Measurements from ENCODE around the gene ACTN4.
"Not testable (repeated sequence)": the region's sequence is repeated elsewhere in the genome, so short reads cannot be mapped to it uniquely, and the experiment has no call there.

ACTN4 gene

GRCh38 chr19:38741670-38742069, 94.2 kb downstream of the ACTN4 start:
- DNase-seq = no peak

GRCh38 chr19:38742296-38742695, 94.8 kb downstream of the ACTN4 start:
- no peak for DNase-seq

GRCh38 chr19:38742906-38743305, 95.5 kb downstream of the ACTN4 start:
- DNase-seq = no peak

- no peak for DNase-seq
Observed at GRCh38 chr19:38743394-38744297, 96.2 kb downstream of the ACTN4 start.

GRCh38 chr19:38744298-38744681, 96.8 kb downstream of the ACTN4 start, which contains the start of gene CAPN12:
CAPN12 (minus strand) TSS chr19:38744474; CDS start chr19:38744165, 309 bp downstream.
- DNase-seq = no peak

- no peak for DNase-seq
Observed at GRCh38 chr19:38744874-38745273, 97.4 kb downstream of the ACTN4 start.

- no peak for DNase-seq
Observed at GRCh38 chr19:38745316-38745715, 97.9 kb downstream of the ACTN4 start.

GRCh38 chr19:38753783-38754182, 106.3 kb downstream of the ACTN4 start:
- DNase-seq = not testable (repeated sequence)

- DNase-seq = not testable (repeated sequence)
Observed at GRCh38 chr19:38754196-38754595, 106.7 kb downstream of the ACTN4 start.

- DNase-seq = no peak
Observed at GRCh38 chr19:38759590-38760003, 112.1 kb downstream of the ACTN4 start.

GRCh38 chr19:38760805-38761517, 113.5 kb downstream of the ACTN4 start:
- not testable (repeated sequence) for DNase-seq

GRCh38 chr19:38761884-38762389, 114.5 kb downstream of the ACTN4 start:
- DNase-seq = not testable (repeated sequence)

- no peak for DNase-seq
Observed at GRCh38 chr19:38763795-38764220, 116.4 kb downstream of the ACTN4 start.

- no peak for DNase-seq
Observed at GRCh38 chr19:38765214-38765613, 117.8 kb downstream of the ACTN4 start.

GRCh38 chr19:38766276-38767047, 119.0 kb downstream of the ACTN4 start:
- no peak for DNase-seq

GRCh38 chr19:38769635-38770211, 122.3 kb downstream of the ACTN4 start:
- DNase-seq = no peak

- DNase-seq = not testable (repeated sequence)
Observed at GRCh38 chr19:38770228-38770948, 122.9 kb downstream of the ACTN4 start.

GRCh38 chr19:38770949-38771275, 123.5 kb downstream of the ACTN4 start:
- DNase-seq = not testable (repeated sequence)

GRCh38 chr19:38771569-38771968, 124.1 kb downstream of the ACTN4 start:
- DNase-seq = not testable (repeated sequence)

GRCh38 chr19:38773469-38774177, 126.2 kb downstream of the ACTN4 start, which contains the start of gene LGALS7:
LGALS7 (minus strand) TSS chr19:38773517; CDS start chr19:38773492, 25 bp downstream.
- DNase-seq = no peak

All from NCI-H510A treated with DMSO at 0.1 percent for 48 hours (cell line).